DOHH2 (cell line): ENCODE results near the gene MAPKAPK2.

Experiments used
- EZH2phosphoT487 ChIP-seq: fragments of 200-600 bp; sonication (generic); IDR thresholded peaks from 2 replicates; pipeline ENCODE4 v1.6.1; 2017; ENCODE audit warnings: borderline replicate concordance, mild to moderate bottlenecking, antibody characterized with exemption, low read length, moderate library complexity, mixed read lengths
- TF ChIP-seq, protein P1 (sequence below): fragments of 200-600 bp; sonication (generic); IDR thresholded peaks from one replicate; pipeline ENCODE4 v1.5.1; 2014; ENCODE audit warnings: antibody characterized with exemption, mild to moderate bottlenecking, low read depth, low read length; ENCODE audit not compliant: poor library complexity, severe bottlenecking

DNA sequence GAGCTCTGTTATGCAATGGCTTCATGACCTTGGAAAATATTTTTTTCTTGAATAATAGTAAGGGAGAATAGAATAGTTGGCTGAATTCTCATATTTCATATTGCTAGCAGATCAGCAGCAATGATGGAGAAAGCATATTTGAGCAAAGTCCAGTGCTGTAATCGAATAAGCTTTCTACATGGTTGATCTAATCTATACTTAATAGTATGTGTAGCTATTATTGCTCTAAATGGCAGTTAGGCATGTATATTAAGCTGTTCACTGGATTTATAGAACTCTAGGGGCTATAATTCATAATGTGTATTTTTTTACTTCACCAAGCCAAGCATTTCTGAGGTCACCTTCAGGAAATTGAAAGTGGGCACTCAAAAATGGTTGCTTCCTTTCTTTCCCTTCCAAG, 75.9 kb downstream of the MAPKAPK2 start:
- TF ChIP-seq, protein P1, sequence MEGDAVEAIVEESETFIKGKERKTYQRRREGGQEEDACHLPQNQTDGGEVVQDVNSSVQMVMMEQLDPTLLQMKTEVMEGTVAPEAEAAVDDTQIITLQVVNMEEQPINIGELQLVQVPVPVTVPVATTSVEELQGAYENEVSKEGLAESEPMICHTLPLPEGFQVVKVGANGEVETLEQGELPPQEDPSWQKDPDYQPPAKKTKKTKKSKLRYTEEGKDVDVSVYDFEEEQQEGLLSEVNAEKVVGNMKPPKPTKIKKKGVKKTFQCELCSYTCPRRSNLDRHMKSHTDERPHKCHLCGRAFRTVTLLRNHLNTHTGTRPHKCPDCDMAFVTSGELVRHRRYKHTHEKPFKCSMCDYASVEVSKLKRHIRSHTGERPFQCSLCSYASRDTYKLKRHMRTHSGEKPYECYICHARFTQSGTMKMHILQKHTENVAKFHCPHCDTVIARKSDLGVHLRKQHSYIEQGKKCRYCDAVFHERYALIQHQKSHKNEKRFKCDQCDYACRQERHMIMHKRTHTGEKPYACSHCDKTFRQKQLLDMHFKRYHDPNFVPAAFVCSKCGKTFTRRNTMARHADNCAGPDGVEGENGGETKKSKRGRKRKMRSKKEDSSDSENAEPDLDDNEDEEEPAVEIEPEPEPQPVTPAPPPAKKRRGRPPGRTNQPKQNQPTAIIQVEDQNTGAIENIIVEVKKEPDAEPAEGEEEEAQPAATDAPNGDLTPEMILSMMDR: no peak
- no peak for TF ChIP-seq EZH2phosphoT487
